Raji (cell line): ENCODE measurements around the gene KRTAP5-3.

ENCODE experiments used
- POLR2A ChIP-seq: IDR thresholded peaks from 2 replicates; pipeline ENCODE4 v1.6.1; 2011; ENCODE audit warnings: low read depth, low read length, control low read depth; ENCODE audit not compliant: insufficient read depth

KRTAP5-3 gene

GRCh38 chr11:1561955-1562354, 46.3 kb downstream of the KRTAP5-3 start:
- no peak for TF ChIP-seq POLR2A

GRCh38 chr11:1561266-1561665, 47.0 kb downstream of the KRTAP5-3 start:
- no peak for TF ChIP-seq POLR2A

GRCh38 chr11:1560649-1561251, 47.5 kb downstream of the KRTAP5-3 start:
- no peak for TF ChIP-seq POLR2A

GRCh38 chr11:1560002-1560648, 48.1 kb downstream of the KRTAP5-3 start:
- no peak for TF ChIP-seq POLR2A

GRCh38 chr11:1559111-1559951, 48.9 kb downstream of the KRTAP5-3 start:
- no peak for TF ChIP-seq POLR2A

GRCh38 chr11:1558775-1559110, 49.5 kb downstream of the KRTAP5-3 start:
- TF ChIP-seq POLR2A, result no peak

- no peak for TF ChIP-seq POLR2A
Measured at GRCh38 chr11:1557904-1558774, 50.1 kb downstream of the KRTAP5-3 start.
